Amygdala (tissue), 56 donors: Measurements from ENCODE around the gene CRBN.

ENCODE experiments used
- DNase-seq, 56 donors: peaks; one replicate each; lab custom pipeline; 2025; lab: John Stamatoyannopoulos, UW

The CRBN gene

DNA sequence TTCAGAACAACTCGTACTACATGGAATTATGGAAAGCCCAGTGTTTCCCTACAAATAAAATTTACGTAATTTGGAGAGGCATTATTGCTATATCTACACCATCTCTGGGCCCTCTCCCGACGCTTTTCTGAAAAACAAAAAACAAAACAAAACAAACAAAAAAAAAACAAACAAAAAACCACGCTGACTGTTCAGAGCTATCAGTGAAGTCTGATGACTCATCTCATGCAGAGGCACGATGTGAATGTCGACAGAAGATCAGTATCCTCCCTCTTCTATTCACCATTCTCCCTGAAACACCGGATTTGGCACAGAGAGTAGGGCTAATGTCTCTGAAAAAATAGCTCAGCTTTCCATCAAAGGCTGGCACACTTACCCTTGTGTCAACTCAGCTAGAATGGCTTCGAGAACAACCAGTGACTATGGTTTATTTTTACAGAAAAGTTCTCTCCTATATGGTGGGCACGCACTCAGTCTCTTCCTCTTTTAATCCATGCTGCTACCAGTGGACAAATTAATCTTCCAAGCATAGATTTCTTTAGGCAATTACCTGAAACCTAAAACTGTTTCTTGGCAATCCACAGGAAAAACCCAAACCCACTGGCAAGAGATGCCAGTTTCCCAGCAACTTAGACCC is 1.5 kb downstream of the CRBN start:
- peak in 1 of 56 donors; percentile 1 for DNase-seq

DNA sequence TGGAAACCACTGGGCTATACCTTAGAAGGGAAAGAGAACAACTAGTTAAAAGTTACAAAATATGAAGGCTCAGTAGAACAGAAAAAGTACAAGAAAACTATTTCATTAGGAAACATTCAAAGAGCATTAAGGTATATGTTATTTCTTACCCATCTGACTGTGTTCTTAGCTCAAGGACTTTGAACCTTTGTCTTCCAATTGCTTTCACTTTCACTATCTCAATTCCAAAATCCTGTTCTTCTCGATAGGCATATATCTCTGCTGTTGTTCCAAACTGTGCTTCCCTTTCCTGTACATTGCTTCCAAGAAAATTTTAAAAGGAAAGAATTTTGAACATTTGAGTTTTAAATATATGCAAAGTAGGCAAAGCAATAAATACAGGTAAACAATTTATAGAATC is 6.9 kb downstream of the CRBN start:
- DNase-seq: no peak

DNA sequence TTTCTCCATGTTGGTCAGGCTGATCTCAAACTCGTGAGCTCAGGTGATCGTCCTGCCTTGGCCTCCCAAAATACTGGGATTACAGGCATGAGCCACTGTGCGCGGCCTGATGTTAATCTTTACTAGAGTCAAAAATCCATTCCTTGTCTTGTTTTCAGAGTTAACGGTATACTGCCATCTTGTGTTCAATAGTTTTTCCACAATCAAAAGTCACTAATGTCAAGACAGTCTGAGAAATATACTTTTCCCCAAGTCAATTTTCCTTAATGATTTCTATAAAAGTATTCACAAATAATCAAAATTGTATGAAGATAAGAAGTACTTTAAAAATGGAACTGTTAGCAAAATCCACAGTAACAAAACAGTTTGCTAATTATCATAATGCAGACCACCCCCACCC is 8.5 kb downstream of the CRBN start:
- no peak for DNase-seq

DNA sequence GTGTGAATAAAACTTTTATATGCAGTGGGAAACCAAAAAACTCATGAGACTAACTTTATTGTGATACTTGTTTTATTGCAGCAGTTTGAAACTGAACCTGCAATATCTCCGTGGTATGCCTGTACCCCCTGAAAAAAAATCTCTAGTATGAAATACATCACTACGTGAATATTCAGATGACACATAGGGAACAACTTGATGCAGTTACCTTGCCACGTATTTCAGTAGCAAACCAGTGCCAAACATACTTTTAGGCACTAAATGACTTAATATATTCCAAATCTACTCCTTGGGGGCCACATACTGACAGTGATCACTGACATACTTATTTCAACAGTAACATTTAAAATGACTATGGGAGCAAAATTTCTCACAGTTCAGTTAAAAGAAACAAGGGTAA is 13.8 kb downstream of the CRBN start:
- DNase-seq: no peak

DNA sequence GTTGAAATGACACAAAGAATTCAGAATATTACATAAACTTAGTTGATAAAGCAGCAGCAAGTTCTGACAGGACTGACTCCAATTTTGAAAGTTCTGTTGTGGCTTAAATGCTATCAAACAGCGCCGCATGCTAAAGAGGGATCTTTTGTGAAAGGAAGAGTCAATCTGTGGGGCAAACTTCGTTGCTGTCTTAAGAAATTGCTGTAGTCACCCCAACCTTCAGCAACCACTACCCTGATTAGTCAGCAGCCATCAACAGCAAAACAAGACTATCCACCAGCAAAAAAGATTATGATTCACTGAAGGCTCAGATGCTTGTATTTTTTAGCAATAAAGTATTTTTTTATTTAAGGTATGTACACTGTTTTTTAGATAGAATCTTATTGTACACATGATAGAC is 14.2 kb downstream of the CRBN start:
- DNase-seq: no peak

DNA sequence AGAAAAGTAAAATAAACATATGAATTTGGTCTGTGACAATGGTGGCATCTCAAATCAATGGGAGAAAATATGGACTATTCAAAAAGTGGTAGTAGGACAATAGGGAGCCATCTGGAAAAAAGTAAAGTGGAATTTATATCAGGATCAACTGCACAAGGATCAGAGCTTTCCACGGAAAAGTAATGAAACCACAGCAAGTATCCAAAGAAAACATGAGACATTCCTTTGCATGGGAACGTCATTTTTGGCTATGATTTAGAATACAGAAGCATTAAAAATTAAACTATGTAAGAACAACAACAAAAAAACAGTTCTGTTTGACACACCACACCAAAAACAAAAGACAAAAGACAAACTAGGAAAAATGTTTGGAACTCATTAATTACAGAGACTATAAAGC is 18.7 kb downstream of the CRBN start:
- DNase-seq: no peak

DNA sequence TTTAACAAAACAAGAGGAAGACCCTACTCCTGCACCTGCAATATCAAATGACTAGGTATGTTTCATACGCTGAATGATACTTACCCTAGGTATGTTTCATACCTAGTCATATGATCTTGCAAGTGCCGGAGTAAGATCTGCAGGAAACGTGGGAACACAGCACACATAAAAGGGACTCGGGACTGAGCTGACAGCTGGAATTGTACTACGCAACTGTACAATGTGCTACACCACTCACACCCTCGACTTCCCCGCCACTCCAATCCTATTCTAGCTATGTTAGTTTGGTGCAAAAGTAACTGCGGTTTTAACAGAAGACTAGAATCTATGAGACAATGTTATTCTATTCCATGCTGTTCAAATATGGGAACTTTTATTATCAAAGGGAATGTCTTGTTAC is 22.0 kb downstream of the CRBN start:
- DNase-seq: no peak

DNA sequence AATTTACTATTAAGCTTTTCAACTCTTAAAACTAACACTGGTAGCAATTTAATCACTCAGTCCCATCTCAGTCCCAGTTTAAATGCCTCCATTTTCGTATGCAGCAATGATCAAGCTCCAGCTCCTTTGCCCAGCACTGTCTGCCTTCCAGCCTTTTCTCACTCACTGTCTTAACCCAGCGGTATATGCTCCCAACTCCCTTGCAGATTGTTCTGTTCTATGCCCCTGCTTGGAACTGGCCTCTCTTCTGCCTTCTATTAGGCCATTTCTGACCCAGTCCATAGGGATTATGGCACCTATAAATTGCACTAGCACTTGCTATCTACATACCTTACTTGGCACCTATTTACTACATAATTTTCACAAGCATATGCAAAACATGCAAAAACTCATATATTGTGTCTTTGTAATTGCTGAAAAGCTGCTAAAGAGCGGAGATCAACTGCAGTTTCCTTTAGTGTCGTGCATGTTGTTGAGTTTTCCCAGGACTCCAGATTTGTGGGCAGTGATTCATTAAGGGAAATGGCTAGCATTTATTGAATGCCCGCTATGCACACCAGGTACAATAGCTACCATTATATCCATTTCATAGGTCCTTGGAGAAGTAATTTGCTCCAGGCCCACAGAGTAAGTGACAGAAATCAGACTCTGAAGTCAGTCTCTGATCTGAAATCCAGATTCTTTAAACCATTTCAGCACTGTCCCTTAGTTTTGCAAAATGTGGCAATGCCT is 24.4 kb downstream of the CRBN start:
- no peak for DNase-seq

DNA sequence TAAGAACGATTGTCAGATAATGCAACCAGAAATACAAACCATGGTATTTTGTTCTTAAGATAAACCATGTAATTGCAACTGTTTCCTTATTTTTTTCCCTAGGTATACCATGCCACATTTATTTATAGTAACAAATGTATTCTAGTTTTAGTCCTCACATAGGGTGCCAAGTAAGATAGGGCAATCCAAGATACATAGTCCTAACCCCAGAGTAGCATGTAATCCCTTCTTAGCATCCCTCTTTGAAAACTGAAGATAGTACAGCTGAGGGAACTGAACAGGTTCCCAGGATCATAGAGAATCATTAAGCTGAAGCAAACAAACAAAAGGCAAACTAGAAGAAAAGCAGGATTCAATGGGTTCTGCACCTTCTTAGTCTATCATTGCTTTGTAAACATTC is 28.0 kb downstream of the CRBN start:
- DNase-seq: no peak

DNA sequence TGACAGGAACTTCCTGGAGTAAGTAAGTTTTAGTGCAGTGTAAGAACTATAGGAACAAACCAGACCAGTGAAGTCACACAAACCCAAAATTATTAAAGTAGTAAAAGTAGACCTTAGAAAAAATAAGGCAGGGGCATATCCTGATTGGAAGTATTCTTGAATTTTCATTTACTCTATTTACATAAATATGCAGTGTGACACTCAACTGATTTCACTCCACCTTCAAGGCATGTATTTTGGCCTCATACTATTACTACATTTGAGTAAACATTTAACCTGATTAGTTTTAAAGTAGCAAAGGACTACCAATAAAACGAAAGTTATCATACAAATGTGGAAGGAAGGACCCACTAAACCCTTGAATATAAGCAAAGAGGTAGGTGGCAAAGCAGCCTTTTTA is 29.9 kb downstream of the CRBN start:
- DNase-seq: no peak

DNA sequence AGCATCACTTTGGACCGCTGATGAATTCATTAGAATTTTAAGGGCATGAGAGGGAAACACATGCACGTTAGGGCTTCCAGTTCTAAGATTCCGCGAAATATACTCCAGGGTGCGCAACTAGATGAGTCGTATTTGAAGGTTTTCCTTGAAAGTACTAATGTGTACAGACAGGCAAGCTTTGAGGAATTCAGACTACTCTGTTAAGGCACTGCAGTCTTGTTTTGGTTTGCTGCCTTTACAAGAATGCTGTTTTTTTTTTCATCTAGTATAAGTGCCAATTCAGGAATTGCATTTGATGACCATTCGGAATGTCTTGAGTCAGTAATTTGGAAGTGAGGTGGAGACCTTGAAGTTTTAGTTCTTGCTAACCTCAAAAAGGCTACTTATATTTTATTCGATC is 33.7 kb downstream of the CRBN start:
- no peak for DNase-seq

DNA sequence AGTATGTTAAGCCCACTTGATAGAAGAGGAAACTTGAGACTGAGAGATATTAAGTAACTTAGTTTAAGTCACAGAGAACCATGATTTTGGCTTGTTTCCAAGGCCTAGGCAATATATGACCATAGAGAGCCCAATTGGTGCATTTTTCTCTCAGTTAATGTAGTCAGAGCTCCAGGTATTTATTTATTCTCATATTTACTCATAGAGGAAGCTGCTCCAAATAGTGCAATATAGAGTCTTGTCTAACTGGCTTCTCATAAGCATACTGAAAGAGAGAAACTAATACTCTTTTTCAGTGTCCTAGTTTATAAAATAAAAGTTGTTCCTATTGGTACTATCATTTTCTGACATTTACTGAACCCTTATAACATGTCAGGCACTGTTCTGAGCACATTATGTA is 37.6 kb downstream of the CRBN start:
- DNase-seq: no peak

DNA sequence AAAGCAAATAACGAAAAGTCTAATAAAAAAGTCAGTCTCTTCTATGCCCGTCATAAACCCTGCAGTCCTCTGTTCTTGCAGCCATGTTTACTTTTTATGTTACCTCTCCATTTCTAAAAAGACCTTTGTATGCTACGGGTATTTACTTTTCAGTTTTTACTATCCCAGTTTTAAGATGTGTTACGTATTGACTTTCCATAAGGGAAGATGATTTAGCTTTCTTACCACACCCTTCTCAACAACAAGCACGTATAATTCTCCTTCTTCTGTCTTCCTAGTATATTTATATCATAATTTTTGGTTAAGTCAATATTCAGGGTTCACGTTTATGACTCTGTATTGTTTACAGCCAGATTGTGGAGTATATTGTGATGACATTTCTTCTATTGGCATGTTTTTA is 42.0 kb downstream of the CRBN start:
- DNase-seq: no peak

DNA sequence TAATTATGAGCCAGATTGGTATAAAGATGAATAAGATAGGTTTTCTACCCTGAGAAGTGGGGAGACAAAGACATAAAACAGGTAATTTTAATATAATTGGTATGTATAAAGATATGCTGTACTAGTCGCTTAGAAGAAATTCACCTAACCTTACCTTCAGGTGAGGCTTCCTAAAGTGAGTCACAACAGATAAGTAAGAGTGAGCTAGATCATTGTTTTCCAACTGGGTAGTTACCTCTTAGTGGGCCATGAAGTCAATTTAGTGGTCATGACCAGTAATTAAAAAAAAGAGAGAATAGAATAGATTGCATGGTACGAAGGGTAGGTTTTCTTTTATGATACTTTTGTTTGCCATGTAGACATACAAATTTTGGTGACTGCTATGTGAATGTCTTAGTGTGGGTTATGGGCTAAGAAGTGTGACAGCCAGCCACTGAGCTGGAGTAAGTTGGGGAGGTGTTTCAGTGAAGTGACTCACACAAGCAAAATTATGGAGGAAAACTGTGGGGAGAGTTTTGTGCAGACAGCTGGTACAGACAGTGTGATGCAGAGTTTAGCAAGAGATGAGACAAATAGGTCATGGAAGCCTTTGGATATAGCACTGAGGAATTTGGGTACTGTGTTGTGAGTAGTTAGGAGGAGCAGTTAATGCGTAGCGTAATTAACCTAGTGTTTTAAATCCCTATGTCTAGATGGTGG is 44.6 kb downstream of the CRBN start:
- DNase-seq: peak in 4 of 56 donors; percentile 2 to 26 (median 8)

DNA sequence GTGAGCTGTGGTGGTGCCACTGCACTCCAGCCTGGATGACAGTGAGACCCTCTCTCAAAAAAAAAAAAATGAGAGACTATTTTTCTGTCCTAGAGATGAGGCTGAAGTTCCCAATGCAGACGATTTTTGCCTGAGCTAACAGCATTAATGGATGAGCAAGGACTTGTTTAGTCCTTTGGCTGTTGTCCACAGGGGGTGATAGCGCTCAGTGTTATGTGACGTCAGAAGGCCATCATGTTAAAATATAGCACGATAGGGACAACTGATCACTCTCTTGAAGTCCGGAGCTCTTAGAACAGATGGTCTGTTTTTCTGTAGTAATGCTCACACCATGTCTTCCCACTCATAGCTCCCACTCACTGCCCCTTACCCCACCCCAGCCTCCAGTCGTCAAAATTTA is 46.0 kb downstream of the CRBN start:
- DNase-seq: no peak

DNA sequence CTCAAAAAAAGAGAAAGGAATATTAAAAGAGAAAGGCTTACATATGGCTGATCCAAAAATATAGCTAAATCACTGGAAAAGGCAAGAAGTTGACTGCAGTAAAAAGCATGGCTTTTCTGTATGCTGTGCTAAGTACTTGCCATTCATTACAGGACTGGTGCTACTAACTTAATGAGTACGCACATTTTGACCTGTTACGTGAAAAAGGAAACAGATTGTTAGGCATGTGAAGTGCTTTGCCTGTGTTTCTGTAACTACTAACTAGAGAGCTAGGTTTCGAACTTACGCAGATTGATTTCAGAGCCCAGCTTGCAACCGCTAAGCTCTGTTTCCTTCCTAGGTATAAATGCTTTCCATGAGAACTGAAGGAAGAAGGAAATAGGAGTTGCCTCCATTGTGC is 49.9 kb downstream of the CRBN start:
- DNase-seq: no peak

DNA sequence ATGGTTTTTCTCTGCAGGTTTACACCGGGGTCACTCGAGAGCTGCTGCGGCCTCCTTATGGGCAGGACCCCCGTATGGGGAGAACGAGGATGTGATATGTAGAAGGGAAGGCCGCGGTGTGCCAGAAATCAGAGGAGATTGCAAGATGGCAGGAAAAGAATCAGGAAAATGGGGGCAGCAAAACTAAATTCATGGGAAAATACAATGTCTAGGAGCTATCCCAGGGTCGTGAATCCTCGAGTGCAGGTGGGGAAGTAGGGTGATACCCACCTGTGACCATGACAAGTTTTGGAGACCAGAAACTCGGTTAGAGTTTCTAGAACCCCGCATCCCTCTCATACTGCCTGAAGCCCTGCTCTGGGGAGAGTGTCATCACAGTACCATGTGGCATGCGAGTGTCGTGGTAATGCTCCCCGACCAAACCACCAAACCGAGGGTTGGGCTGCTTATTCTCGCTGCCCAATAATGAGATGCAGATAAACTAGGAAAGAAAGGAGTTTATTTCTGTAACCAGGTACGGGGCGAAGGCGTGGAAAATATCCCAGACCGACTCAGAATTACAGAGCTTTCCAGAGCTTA is 52.0 kb downstream of the CRBN start:
- peak in 1 of 56 donors; percentile 46 for DNase-seq

DNA sequence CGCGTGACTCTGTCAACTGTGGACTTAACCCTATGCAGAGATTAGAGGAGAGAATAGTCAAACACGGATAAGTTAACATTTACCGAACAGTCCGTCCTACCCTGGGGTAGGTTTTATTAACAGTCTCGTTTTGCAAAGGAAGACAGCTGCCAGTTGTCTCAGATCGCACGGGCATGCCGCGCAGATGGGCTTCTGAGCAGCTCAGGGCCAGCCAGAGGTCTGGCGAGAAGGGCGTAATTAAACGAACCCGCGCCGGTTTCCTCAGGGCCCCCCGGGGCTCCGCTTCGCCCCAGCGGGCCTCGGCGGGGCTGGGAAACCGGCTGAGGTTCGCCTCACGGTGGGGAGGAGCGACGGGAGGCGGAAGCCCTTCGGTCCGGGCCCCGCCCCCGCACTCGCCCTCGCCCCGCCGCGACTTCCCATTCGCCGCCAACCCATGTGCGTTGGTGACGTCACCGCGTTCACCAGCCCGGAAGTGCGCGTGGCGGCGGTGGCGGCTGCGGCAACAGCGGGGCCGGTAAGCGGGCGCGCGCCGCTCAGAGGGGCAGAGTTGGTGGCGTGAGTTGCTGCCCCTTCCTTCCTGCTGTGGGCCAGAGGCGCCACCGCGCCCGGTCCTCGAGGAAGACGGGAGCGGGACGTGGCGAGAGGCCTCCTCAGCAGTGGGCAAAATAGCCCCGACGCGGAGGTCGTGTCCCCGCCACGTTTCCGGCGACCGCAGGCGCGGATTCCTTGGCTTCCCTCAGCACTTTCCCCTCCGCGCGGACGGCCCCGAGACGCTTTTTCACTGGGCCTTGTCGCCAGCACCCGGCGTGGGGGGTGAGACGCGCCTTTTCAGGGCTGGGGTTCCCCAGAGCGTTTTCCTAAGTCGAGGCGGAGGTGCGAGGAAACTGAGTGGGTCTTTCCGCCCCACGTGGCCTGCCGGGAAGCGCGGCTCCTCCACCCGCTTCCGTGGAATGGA is 52.7 kb downstream of the CRBN start, which contains the start of gene TRNT1:
Gene TRNT1, plus strand, starts transcription at position 464 of the 955 bp plus-strand sequence. CDS start 2,101 bp downstream, outside the sequence.
- peak; percentile 59 to 94 (median 84) for DNase-seq

DNA sequence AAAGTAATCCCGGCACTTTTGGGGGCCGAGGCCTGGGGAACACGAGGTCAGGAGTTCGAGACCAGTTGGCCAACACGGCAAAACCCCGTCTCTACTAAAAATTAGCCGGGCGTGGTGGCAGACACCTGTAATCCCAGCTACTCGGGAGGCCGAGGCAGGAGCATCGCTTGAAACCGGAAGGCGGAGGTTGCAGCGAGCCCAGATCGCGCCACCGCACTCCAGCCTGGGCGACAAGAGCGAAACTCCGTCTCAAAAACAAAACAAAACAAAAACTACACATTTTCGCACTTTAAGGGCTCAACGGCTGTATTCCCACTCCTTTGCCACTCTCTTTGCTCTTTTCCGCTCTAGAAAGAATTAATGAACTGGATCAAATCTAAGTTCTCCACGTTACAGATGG is 53.5 kb downstream of the CRBN start:
- peak in 1 of 56 donors; percentile 4 for DNase-seq

DNA sequence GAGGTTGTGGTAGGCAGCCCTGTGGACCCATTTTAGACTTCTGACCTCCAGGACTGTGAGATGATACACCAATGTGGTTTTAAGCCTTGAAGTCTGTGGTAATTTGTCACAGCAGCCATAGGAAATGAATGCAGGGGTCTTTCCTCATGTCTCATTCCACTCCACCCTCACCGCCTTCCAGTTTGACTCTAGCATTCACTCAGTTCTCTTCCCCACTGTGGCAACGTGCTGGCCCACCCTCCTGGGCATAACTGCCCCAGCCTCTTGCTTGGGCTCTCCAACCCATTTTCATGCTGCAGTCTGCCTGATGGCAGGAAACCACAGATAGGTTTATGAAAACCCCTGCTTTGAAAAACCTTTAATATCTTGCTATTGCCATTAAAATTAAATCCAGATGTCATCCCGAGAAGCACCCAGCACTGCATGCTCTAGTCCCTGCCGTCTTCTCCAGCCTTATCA is 60.1 kb downstream of the CRBN start:
- DNase-seq: no peak
